WTC11 (cell line): ENCODE data around the gene TAGLN3. TPM values are rescaled to one million over a fixed set of nuclear protein-coding genes. Genes with fewer than 3 reads are reported as not detected.

ENCODE experiments used
- ATAC-seq: fragments of 200-7000 bp; cut with Tn5 transposase; 2 replicates; pipeline ENCODE4 v1.10.0; 2021; ENCODE audit warnings: mild to moderate bottlenecking, moderate library complexity
- CTCF ChIA-PET: fragments of 300-600 bp; sonication (Branson Sonifier 250); formaldehyde crosslinking; loops from one replicate; lab custom pipeline; 2021; ENCODE audit warnings: antibody characterized with exemption; lab: Charles Lee
- POLR2A ChIA-PET: fragments of 350-600 bp; sonication (Branson Sonifier 250); formaldehyde crosslinking; loops from one replicate; lab custom pipeline; 2021; ENCODE audit warnings: antibody characterized with exemption; lab: Charles Lee
- DNase-seq: peaks from one replicate; pipeline ENCODE4 v3.0.0; 2021; ENCODE audit warnings: low spot score
- H3K27ac Mint-ChIP-seq: 2 replicates; pipeline ENCODE4 v1.8.0; 2021; ENCODE audit warnings: mixed read lengths
- H3K27me3 Mint-ChIP-seq: 2 replicates; pipeline ENCODE4 v1.8.0; 2021; ENCODE audit warnings: low read depth, mild to moderate bottlenecking, moderate library complexity, mixed read lengths
- H3K36me3 Mint-ChIP-seq: 2 replicates; pipeline ENCODE4 v1.8.0; 2021; ENCODE audit warnings: mixed read lengths
- H3K4me1 Mint-ChIP-seq: 2 replicates; pipeline ENCODE4 v1.8.0; 2022; ENCODE audit warnings: mixed read lengths
- H3K4me3 Mint-ChIP-seq: 2 replicates; pipeline ENCODE4 v1.8.0; 2021; ENCODE audit warnings: mild to moderate bottlenecking, moderate library complexity, mixed read lengths
- H3K9me3 Mint-ChIP-seq: 2 replicates; pipeline ENCODE4 v1.8.0; 2021; ENCODE audit warnings: mixed read lengths
- ATF1 ChIP-seq: sonication (generic); formaldehyde crosslinking; IDR thresholded peaks from 2 replicates; pipeline ENCODE4 v1.8.1; 2023; ENCODE audit warnings: mild to moderate bottlenecking, moderate library complexity, missing genetic modification reagents
- EMX1 ChIP-seq: fragments of 250-450 bp; sonication (Bioruptor Pico); IDR thresholded peaks from 2 replicates; pipeline ENCODE4 v1.8.0; 2021; ENCODE audit warnings: mild to moderate bottlenecking
- FOXK1 ChIP-seq: sonication (generic); formaldehyde crosslinking; IDR thresholded peaks from 2 replicates; pipeline ENCODE4 v1.8.0; 2022; ENCODE audit warnings: mild to moderate bottlenecking, moderate library complexity, missing genetic modification reagents
- FOXP1 ChIP-seq: sonication (generic); formaldehyde crosslinking; IDR thresholded peaks from 2 replicates; pipeline ENCODE4 v1.8.0; 2022; ENCODE audit warnings: missing genetic modification reagents, mild to moderate bottlenecking, moderate library complexity, borderline replicate concordance
- GABPB1 ChIP-seq: sonication (generic); formaldehyde crosslinking; IDR thresholded peaks from 2 replicates; pipeline ENCODE4 v1.8.1; 2023; ENCODE audit warnings: mild to moderate bottlenecking, missing genetic modification reagents
- HMGA2 ChIP-seq: fragments of 250-450 bp; sonication (Bioruptor Pico); IDR thresholded peaks from 2 replicates; pipeline ENCODE4 v1.4.0; 2021; ENCODE audit warnings: mild to moderate bottlenecking, moderate library complexity
- IRF2 ChIP-seq: sonication (generic); formaldehyde crosslinking; IDR thresholded peaks from 2 replicates; pipeline ENCODE4 v1.8.0; 2022; ENCODE audit warnings: low read depth, missing genetic modification reagents, borderline replicate concordance
- JUN ChIP-seq: sonication (generic); formaldehyde crosslinking; IDR thresholded peaks from 2 replicates; pipeline ENCODE4 v1.8.0; 2023; ENCODE audit warnings: mild to moderate bottlenecking, missing genetic modification reagents
- MYBL2 ChIP-seq: sonication (generic); formaldehyde crosslinking; IDR thresholded peaks from 2 replicates; pipeline ENCODE4 v1.8.1; 2023; ENCODE audit warnings: mild to moderate bottlenecking, moderate library complexity, missing genetic modification reagents
- NR1H2 ChIP-seq: sonication (generic); formaldehyde crosslinking; IDR thresholded peaks from 2 replicates; pipeline ENCODE4 v1.9.0; 2021; ENCODE audit warnings: mild to moderate bottlenecking, moderate library complexity, missing genetic modification reagents
- NR3C1 ChIP-seq: sonication (generic); formaldehyde crosslinking; conservative IDR thresholded peaks from 2 replicates; pipeline ENCODE4 v1.8.1; 2023; ENCODE audit warnings: low read depth, mild to moderate bottlenecking, missing genetic modification reagents
- PRRX2 ChIP-seq: fragments of 250-450 bp; sonication (Bioruptor Pico); IDR thresholded peaks from 2 replicates; pipeline ENCODE4 v1.8.0; 2021; ENCODE audit warnings: mild to moderate bottlenecking
- SMAD3 ChIP-seq: sonication (generic); formaldehyde crosslinking; IDR thresholded peaks from 2 replicates; pipeline ENCODE4 v1.8.0; 2022; ENCODE audit warnings: missing genetic modification reagents, mild to moderate bottlenecking, borderline replicate concordance
- ZNF263 ChIP-seq: sonication (generic); formaldehyde crosslinking; IDR thresholded peaks from 2 replicates; pipeline ENCODE4 v1.8.1; 2022; ENCODE audit warnings: low read depth, mild to moderate bottlenecking, moderate library complexity, missing genetic modification reagents
- ZNF317 ChIP-seq: sonication (generic); formaldehyde crosslinking; IDR thresholded peaks from 2 replicates; pipeline ENCODE4 v1.8.1; 2023; ENCODE audit warnings: low read depth, mild to moderate bottlenecking, moderate library complexity, missing genetic modification reagents, borderline replicate concordance
- ZNF423 ChIP-seq: fragments of 250-450 bp; sonication (Bioruptor Pico); IDR thresholded peaks from 2 replicates; pipeline ENCODE4 v2.1.2; 2022; ENCODE audit warnings: mild to moderate bottlenecking, moderate library complexity
- total RNA-seq: library from RNA; stranded (reverse); gene quantifications from 3 replicates; pipeline ENCODE4 v1.2.3, GENCODE V29; 2021
- TF ChIP-seq, protein P1 (sequence below): fragments of 250-450 bp; sonication (Bioruptor Pico); IDR thresholded peaks from 2 replicates; pipeline ENCODE4 v1.8.0; 2021; ENCODE audit warnings: mild to moderate bottlenecking
- TF ChIP-seq, protein P2 (sequence below): sonication (generic); formaldehyde crosslinking; IDR thresholded peaks from 2 replicates; pipeline ENCODE4 v1.8.1; 2023; ENCODE audit warnings: mild to moderate bottlenecking, moderate library complexity, missing genetic modification reagents
- TF ChIP-seq, protein P3 (sequence below): fragments of 250-450 bp; sonication (Bioruptor Pico); IDR thresholded peaks from 2 replicates; pipeline ENCODE4 v2.1.2; 2022; ENCODE audit warnings: mild to moderate bottlenecking, moderate library complexity
- TF ChIP-seq, protein P4 (sequence below): sonication (generic); formaldehyde crosslinking; IDR thresholded peaks from 2 replicates; pipeline ENCODE4 v1.8.0; 2022; ENCODE audit warnings: mild to moderate bottlenecking, missing genetic modification reagents
- TF ChIP-seq, protein P5 (sequence below): sonication (generic); formaldehyde crosslinking; IDR thresholded peaks from 2 replicates; pipeline ENCODE4 v1.8.1; 2023; ENCODE audit warnings: mild to moderate bottlenecking, missing genetic modification reagents
- TF ChIP-seq, protein P6 (sequence below): sonication (generic); formaldehyde crosslinking; IDR thresholded peaks from 2 replicates; pipeline ENCODE4 v1.8.1; 2023; ENCODE audit warnings: mild to moderate bottlenecking, missing genetic modification reagents, moderate library complexity
- TF ChIP-seq, protein P7 (sequence below): fragments of 250-450 bp; sonication (Bioruptor Pico); IDR thresholded peaks from 2 replicates; pipeline ENCODE4 v1.9.0; 2021; ENCODE audit warnings: moderate library complexity, mild to moderate bottlenecking, inconsistent platforms, borderline replicate concordance
- TF ChIP-seq, protein P8 (sequence below): sonication (generic); formaldehyde crosslinking; IDR thresholded peaks from 2 replicates; pipeline ENCODE4 v1.8.0; 2022; ENCODE audit warnings: mild to moderate bottlenecking, missing genetic modification reagents
- TF ChIP-seq, protein P9 (sequence below): fragments of 250-450 bp; sonication (Bioruptor Pico); IDR thresholded peaks from 2 replicates; pipeline ENCODE4 v1.9.0; 2021; ENCODE audit warnings: mild to moderate bottlenecking

Gene TAGLN3
- total RNA-seq, 1 experiment from 2014 or later: 2.8 TPM

DNA sequence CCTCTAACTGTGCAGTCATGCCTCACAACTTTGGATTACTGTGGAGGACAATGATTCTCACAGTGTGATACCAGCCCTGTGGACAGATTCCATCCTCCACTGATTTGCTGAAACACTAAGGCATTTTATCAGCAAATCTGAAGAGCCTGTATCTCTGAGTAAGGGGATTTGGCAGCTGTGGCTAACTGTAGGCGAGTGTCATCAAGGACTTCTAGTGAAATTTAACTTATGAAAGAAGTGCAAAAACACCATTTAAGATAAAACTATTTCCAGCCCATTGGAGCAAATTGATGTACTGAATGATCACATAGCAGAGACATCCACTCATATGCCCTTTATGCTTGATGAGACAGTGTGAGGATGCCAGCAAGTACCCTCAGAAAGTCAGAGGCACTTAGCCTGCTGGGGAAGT is 22.0 kb downstream of the TAGLN3 start:
- no peak for DNase-seq
- H3K9me3 Mint-ChIP-seq: peaks cover 15% of the 10 kb centered on the region
- POLR2A ChIA-PET: no interaction called here

DNA sequence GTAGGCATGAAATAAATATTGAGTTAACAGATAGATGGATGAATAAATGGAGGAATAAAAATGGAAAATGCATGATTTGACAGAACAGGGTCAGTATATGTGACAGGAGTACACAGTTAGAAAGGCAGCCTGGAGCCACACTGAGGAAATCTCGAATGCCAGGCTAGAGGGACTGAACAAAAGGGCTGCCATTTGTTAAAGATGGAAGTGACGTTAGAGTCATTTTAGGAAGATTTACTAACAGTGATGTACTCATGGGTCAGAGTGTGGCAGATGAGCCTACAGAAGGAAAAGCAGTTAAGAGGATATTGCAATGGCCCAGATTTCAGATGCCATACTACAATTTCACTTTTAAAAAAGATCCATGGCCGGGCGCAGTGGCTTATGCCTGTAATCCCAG is 28.4 kb downstream of the TAGLN3 start:
- no peak overlapping the region for H3K27ac Mint-ChIP-seq
- H3K4me3 Mint-ChIP-seq: no peak overlapping the region
- H3K4me1 Mint-ChIP-seq: no peaks in the 10 kb centered on the region
- no peak for DNase-seq
- POLR2A ChIA-PET: no interaction called here
- CTCF ChIA-PET: interaction anchor here (3.8 kb wide), 1 partner anchor 13 kb away, joined by 19 read pairs; no protein-coding TSS in a partner anchor
- peaks cover 1% of the 10 kb centered on the region; the same call in 1 of the 2 replicates for H3K36me3 Mint-ChIP-seq
- H3K9me3 Mint-ChIP-seq: peaks cover 11% of the 10 kb centered on the region
- no peak for ATAC-seq
- no peaks in the 10 kb centered on the region for H3K27me3 Mint-ChIP-seq
- TF ChIP-seq, protein P1, sequence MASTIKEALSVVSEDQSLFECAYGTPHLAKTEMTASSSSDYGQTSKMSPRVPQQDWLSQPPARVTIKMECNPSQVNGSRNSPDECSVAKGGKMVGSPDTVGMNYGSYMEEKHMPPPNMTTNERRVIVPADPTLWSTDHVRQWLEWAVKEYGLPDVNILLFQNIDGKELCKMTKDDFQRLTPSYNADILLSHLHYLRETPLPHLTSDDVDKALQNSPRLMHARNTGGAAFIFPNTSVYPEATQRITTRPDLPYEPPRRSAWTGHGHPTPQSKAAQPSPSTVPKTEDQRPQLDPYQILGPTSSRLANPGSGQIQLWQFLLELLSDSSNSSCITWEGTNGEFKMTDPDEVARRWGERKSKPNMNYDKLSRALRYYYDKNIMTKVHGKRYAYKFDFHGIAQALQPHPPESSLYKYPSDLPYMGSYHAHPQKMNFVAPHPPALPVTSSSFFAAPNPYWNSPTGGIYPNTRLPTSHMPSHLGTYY (CRISPR knock-in tag): no peak
- TF ChIP-seq, protein P2, sequence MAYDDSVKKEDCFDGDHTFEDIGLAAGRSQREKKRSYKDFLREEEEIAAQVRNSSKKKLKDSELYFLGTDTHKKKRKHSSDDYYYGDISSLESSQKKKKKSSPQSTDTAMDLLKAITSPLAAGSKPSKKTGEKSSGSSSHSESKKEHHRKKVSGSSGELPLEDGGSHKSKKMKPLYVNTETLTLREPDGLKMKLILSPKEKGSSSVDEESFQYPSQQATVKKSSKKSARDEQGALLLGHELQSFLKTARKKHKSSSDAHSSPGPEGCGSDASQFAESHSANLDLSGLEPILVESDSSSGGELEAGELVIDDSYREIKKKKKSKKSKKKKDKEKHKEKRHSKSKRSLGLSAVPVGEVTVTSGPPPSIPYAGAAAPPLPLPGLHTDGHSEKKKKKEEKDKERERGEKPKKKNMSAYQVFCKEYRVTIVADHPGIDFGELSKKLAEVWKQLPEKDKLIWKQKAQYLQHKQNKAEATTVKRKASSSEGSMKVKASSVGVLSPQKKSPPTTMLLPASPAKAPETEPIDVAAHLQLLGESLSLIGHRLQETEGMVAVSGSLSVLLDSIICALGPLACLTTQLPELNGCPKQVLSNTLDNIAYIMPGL (CRISPR knock-in tag): no peak
- TF ChIP-seq NR3C1 (CRISPR knock-in tag) (no peak), ATF1 (CRISPR knock-in tag) (no peak), FOXK1 (CRISPR knock-in tag) (no peak), EMX1 (no peak)

More for the DNA sequence above, 22.0 kb downstream of the TAGLN3 start:
- ATAC-seq: no peak
- H3K4me1 Mint-ChIP-seq: no peaks in the 10 kb centered on the region; the same call in 1 of the 2 replicates
- H3K27ac Mint-ChIP-seq: no peak overlapping the region
- CTCF ChIA-PET: no interaction called here
- TF ChIP-seq FOXP1: no peak
- TF ChIP-seq, protein P3, sequence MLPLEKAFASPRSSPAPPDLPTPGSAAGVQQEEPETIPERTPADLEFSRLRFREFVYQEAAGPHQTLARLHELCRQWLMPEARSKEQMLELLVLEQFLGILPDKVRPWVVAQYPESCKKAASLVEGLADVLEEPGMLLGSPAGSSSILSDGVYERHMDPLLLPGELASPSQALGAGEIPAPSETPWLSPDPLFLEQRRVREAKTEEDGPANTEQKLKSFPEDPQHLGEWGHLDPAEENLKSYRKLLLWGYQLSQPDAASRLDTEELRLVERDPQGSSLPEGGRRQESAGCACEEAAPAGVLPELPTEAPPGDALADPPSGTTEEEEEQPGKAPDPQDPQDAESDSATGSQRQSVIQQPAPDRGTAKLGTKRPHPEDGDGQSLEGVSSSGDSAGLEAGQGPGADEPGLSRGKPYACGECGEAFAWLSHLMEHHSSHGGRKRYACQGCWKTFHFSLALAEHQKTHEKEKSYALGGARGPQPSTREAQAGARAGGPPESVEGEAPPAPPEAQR (CRISPR knock-in tag): no peak
- TF ChIP-seq ZNF317: no peak
- TF ChIP-seq, protein P4, sequence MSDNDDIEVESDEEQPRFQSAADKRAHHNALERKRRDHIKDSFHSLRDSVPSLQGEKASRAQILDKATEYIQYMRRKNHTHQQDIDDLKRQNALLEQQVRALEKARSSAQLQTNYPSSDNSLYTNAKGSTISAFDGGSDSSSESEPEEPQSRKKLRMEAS (CRISPR knock-in tag): no peak
- no peak for TF ChIP-seq PRRX2 (CRISPR knock-in tag)
- no peak for TF ChIP-seq ZNF423
- no peak for TF ChIP-seq NR1H2
- TF ChIP-seq, protein P5, sequence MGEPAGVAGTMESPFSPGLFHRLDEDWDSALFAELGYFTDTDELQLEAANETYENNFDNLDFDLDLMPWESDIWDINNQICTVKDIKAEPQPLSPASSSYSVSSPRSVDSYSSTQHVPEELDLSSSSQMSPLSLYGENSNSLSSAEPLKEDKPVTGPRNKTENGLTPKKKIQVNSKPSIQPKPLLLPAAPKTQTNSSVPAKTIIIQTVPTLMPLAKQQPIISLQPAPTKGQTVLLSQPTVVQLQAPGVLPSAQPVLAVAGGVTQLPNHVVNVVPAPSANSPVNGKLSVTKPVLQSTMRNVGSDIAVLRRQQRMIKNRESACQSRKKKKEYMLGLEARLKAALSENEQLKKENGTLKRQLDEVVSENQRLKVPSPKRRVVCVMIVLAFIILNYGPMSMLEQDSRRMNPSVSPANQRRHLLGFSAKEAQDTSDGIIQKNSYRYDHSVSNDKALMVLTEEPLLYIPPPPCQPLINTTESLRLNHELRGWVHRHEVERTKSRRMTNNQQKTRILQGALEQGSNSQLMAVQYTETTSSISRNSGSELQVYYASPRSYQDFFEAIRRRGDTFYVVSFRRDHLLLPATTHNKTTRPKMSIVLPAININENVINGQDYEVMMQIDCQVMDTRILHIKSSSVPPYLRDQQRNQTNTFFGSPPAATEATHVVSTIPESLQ: no peak
- TF ChIP-seq JUN (CRISPR knock-in tag): no peak
- no peak for TF ChIP-seq IRF2 (CRISPR knock-in tag)
- TF ChIP-seq GABPB1 (CRISPR knock-in tag): no peak
- TF ChIP-seq, protein P6, sequence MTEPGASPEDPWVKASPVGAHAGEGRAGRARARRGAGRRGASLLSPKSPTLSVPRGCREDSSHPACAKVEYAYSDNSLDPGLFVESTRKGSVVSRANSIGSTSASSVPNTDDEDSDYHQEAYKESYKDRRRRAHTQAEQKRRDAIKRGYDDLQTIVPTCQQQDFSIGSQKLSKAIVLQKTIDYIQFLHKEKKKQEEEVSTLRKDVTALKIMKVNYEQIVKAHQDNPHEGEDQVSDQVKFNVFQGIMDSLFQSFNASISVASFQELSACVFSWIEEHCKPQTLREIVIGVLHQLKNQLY (CRISPR knock-in tag): no peak
- no peak for TF ChIP-seq MYBL2 (CRISPR knock-in tag)
- TF ChIP-seq, protein P7, sequence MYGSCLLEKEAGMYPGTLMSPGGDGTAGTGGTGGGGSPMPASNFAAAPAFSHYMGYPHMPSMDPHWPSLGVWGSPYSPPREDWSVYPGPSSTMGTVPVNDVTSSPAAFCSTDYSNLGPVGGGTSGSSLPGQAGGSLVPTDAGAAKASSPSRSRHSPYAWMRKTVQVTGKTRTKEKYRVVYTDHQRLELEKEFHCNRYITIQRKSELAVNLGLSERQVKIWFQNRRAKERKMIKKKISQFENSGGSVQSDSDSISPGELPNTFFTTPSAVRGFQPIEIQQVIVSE (CRISPR knock-in tag): no peak
- TF ChIP-seq ZNF263 (CRISPR knock-in tag): no peak
- no peak for TF ChIP-seq SMAD3
- no peak for TF ChIP-seq NR3C1 (CRISPR knock-in tag)
- TF ChIP-seq, protein P8, sequence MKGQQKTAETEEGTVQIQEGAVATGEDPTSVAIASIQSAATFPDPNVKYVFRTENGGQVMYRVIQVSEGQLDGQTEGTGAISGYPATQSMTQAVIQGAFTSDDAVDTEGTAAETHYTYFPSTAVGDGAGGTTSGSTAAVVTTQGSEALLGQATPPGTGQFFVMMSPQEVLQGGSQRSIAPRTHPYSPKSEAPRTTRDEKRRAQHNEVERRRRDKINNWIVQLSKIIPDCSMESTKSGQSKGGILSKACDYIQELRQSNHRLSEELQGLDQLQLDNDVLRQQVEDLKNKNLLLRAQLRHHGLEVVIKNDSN: no peak
- no peak for TF ChIP-seq HMGA2 (CRISPR knock-in tag)
- TF ChIP-seq, protein P9, sequence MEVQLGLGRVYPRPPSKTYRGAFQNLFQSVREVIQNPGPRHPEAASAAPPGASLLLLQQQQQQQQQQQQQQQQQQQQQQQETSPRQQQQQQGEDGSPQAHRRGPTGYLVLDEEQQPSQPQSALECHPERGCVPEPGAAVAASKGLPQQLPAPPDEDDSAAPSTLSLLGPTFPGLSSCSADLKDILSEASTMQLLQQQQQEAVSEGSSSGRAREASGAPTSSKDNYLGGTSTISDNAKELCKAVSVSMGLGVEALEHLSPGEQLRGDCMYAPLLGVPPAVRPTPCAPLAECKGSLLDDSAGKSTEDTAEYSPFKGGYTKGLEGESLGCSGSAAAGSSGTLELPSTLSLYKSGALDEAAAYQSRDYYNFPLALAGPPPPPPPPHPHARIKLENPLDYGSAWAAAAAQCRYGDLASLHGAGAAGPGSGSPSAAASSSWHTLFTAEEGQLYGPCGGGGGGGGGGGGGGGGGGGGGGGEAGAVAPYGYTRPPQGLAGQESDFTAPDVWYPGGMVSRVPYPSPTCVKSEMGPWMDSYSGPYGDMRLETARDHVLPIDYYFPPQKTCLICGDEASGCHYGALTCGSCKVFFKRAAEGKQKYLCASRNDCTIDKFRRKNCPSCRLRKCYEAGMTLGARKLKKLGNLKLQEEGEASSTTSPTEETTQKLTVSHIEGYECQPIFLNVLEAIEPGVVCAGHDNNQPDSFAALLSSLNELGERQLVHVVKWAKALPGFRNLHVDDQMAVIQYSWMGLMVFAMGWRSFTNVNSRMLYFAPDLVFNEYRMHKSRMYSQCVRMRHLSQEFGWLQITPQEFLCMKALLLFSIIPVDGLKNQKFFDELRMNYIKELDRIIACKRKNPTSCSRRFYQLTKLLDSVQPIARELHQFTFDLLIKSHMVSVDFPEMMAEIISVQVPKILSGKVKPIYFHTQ (CRISPR knock-in tag): no peak
- no peaks in the 10 kb centered on the region for H3K36me3 Mint-ChIP-seq
- H3K4me3 Mint-ChIP-seq: no peak overlapping the region
- no peaks in the 10 kb centered on the region; the same call in 1 of the 2 replicates for H3K27me3 Mint-ChIP-seq
